DND-41 (cell line): ENCODE measurements around the gene REXO4.

ENCODE experiments used
- CTCF ChIP-seq: IDR thresholded peaks from 2 replicates; pipeline ENCODE4 v1.5.1; 2012; ENCODE audit warnings: borderline replicate concordance, low read length, moderate library complexity, mild to moderate bottlenecking; ENCODE audit not compliant: poor library complexity, severe bottlenecking; ENCODE audit errors: extremely low read depth
- EZH2 ChIP-seq: IDR thresholded peaks from 3 replicates; pipeline ENCODE4 v1.6.1; 2012; ENCODE audit warnings: borderline replicate concordance, low read depth, mild to moderate bottlenecking, moderate library complexity, low read length, inconsistent platforms; ENCODE audit not compliant: severe bottlenecking

- TF ChIP-seq CTCF (no peak), EZH2 (no peak)
These were observed 35.8 kb upstream of the REXO4 start for GRCh38 chr9:133453651-133454050.
